ENCODE results near the gene BMPR2.
A peak's percentile ranks its signal among the peaks of the same experiment; 100 is the strongest.

Gene BMPR2

GRCh38 chr2:202599911-202600310 lies 223.8 kb downstream of the BMPR2 start:
- no peak for DNase-seq (ENCODE audit: low spot score)

DNA sequence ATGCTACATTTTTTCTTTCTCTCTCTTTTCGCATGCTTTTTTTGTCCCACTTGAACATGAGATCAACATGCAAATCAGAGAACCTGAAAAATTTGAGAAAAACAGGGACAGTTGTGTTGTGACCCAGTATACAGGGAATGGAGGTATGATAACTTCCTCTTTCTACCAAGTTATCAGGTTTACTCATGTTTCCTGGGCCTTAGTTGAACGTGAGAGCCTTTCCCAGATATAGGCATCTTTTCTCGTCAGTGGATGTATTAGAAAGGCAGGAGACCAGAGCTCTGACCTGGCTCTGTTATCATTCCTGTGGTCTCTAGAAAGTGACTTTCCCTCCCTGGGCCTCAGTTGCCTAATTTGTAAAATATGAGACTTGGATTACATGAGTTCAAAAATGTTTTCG lies 228.6 kb downstream of the BMPR2 start:
- no peak for DNase-seq (ENCODE audit: low spot score)

- no peak for DNase-seq (ENCODE audit: low spot score)
Observed at GRCh38 chr2:202605174-202605573, 229.0 kb downstream of the BMPR2 start.

DNA sequence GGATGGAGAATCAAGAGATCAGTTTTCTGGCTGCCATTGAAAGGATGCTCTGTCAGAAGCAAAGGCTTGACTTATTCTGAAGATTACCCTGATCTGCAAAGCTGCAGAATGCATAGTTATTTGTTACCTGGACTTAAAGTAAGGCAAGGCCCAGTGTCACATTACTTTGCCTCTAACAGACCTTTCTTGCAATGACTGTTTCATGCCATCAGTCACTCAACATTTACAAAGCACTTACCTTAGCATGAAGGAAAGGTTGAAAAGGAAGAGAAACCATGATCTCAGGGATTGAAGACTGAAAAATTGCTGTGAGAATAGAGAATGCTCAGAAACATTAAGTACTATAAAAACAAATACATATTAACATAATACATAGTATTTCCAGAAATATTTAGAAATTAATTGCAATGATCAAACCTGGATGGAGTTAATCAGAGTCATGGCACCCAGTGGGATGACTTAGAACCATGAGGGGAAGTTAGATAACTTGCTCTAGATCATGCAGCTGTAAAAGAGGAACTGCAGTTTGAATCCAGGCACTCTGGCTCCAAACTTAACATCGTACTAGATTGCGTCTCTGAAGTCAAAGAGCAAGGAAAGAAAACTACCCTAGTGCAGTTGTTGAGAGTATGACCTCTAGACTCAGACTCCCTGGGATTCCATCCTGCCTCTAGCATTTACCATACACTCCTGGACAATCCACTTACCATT lies 232.2 kb downstream of the BMPR2 start:
- no peak for DNase-seq (ENCODE audit: low spot score)

DNA sequence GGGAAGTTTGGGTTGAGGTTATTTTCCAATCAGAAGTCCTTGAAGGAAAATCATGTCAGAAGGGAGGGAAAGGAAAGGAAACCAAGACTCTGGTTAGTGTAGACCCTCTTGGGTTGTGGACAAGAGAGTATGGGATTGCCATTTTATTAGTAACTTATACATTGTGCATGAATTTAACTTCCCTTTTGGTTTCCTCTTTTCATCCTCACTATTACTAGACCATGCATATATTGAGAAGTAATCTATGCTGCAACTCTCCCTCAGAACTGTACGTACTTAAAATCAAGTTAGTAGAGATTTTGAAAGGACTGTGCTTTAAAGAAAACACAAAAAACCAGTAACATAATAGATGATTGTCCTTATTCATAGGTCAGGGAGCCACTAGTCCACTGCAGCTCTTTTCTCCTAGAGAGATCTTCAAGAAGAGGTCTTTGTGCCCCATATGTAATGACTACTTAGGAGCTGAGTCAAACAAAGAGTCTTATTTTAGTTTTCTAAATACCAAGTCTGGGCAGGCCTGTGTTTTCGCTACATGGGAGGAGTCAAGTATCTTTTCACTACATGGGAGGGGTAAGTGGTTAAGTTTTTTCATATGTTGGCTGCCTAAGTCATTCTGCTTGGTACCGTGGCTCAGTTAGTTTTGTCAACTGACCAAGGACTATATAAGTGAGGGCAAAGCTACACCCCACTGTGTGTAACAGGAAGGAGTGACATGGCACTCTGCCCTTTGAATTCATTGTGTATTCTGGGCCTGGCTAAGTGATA lies 233.4 kb downstream of the BMPR2 start:
- DNase-seq (ENCODE audit: low spot score) = peak; percentile 33

DNA sequence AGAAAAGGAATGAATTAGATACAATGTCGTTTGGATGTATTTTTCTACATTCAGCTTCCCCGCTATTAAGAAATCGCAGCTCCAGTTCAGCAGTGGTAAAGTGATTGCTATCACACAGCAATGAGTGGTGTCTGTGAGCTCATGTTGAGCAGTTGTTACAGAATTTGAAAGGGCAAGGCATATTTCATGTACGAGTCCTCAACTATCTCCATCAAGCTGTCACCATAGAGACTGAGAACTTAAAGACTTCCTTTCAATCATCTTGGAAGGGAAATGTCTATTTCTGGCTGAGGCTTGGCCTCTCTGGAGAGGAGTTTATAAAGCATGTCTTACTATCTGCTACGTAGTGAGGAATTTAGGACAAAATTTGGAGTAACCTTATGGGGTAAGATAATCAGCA lies 234.3 kb downstream of the BMPR2 start:
- DNase-seq (ENCODE audit: low spot score) = no peak

DNA sequence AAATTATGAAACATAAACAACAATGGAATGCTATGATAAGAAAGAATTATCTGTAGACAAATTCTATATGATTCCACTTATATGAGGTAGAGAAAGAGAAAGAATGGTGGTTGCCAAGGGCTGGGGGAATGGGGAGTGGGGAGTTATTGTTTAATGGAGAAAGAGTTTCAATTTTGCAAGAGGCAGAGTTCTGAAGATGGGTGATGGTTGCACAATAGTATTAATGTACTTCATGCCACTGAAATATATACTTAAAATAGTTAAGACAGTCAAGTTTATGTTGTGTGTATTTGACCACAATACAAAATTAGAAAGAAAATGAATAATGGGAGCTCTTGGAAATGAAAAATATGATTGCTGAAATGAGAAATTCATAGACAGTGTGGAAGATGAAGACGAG lies 236.0 kb downstream of the BMPR2 start:
- no peak for DNase-seq (ENCODE audit: low spot score)

DNA sequence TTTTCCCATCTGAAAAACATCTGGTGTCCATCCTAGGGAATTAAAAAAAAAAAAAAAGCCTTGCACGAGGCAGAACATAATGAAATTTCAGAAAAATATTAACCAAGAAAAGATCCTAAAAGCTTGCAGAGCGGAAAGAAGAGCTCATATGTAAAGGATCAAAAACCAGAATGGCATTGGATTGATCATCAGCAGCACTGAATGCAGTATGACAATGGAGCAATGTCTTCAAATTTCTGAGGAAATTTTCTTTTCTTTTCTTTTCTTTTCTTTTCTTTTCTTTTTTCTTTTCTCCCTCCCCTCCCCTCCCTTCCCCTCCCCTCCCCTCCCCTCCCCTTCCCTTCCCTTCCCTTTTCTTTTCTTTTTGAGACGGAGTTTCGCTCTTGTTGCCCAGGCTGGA lies 237.4 kb downstream of the BMPR2 start:
- no peak for DNase-seq (ENCODE audit: low spot score)

All from activated CD4-positive, alpha-beta T cell treated with anti-CD3 and anti-CD28 coated beads, Interleukin-2, Interleukin-4, amounts not matched to agents 100 ng/mL and 50 ng/mL, durations not matched to agents 16 hours and 8 hours (primary cell).